ENCODE results near the gene IFT27. TPM values are rescaled to one million over a fixed set of nuclear protein-coding genes. Genes with fewer than 3 reads are reported as not detected.

IFT27 gene
- total RNA-seq, 4 donors from 2014 or later: 19.7 to 27.7 (median 22.8) TPM

- peak in 1 of 3 donors; percentile 8 for DNase-seq
- TF ChIP-seq POLR2A (IDR thresholded peaks at IDR 0.05): no peak
- TF ChIP-seq CTCF (IDR thresholded peaks at IDR 0.05): no peak
- H3K9me3 ChIP-seq: no peaks in the 10 kb centered on the region
- H3K4me3 ChIP-seq: no peak overlapping the region
- no peak overlapping the region for H3K27ac ChIP-seq
- no peaks in the 10 kb centered on the region for H3K27me3 ChIP-seq
- no peaks in the 10 kb centered on the region for H3K36me3 ChIP-seq
- H3K4me1 ChIP-seq: no peaks in the 10 kb centered on the region
Observed at GRCh38 chr22:36725366-36726006, 50.4 kb downstream of the IFT27 start.

GRCh38 chr22:36724836-36725235, 51.1 kb downstream of the IFT27 start:
- TF ChIP-seq CTCF (IDR thresholded peaks at IDR 0.05): no peak
- H3K27me3 ChIP-seq: no peaks in the 10 kb centered on the region
- no peaks in the 10 kb centered on the region for H3K9me3 ChIP-seq
- no peaks in the 10 kb centered on the region for H3K4me1 ChIP-seq
- no peak overlapping the region for H3K27ac ChIP-seq
- no peak overlapping the region for H3K4me3 ChIP-seq
- DNase-seq: peak in 1 of 3 donors; percentile 14
- H3K36me3 ChIP-seq: no peaks in the 10 kb centered on the region

GRCh38 chr22:36722055-36722454, 53.9 kb downstream of the IFT27 start:
- TF ChIP-seq CTCF (IDR thresholded peaks at IDR 0.05) (no peak), POLR2A (IDR thresholded peaks at IDR 0.05) (no peak)
- Histone ChIP-seq H3K27me3 (no peaks in the 10 kb centered on the region), H3K9me3 (no peaks in the 10 kb centered on the region)

GRCh38 chr22:36715647-36716046, 60.3 kb downstream of the IFT27 start:
- Histone ChIP-seq H3K36me3 (no peaks in the 10 kb centered on the region), H3K4me3 (no peak overlapping the region), H3K27me3 (no peaks in the 10 kb centered on the region), H3K9me3 (no peaks in the 10 kb centered on the region), H3K4me1 (no peaks in the 10 kb centered on the region), H3K27ac (no peak overlapping the region)
- DNase-seq: no peak
- no peak for TF ChIP-seq POLR2A (IDR thresholded peaks at IDR 0.05)
- TF ChIP-seq CTCF (IDR thresholded peaks at IDR 0.05): no peak

More at GRCh38 chr22:36722055-36722454, 53.9 kb downstream of the IFT27 start:
- H3K36me3 ChIP-seq: no peaks in the 10 kb centered on the region
- no peak overlapping the region for H3K27ac ChIP-seq
- no peaks in the 10 kb centered on the region for H3K4me1 ChIP-seq
- H3K4me3 ChIP-seq: no peak overlapping the region
- no peak for DNase-seq

- no peaks in the 10 kb centered on the region for H3K4me1 ChIP-seq
- H3K9me3 ChIP-seq: no peaks in the 10 kb centered on the region
- H3K27me3 ChIP-seq: no peaks in the 10 kb centered on the region
- H3K27ac ChIP-seq: no peak overlapping the region
- DNase-seq: no peak
- no peaks in the 10 kb centered on the region for H3K36me3 ChIP-seq
- no peak overlapping the region for H3K4me3 ChIP-seq
- TF ChIP-seq CTCF (IDR thresholded peaks at IDR 0.05) (no peak), POLR2A (IDR thresholded peaks at IDR 0.05) (no peak)
Observed at GRCh38 chr22:36714110-36714509, 61.8 kb downstream of the IFT27 start.

- no peak overlapping the region for H3K27ac ChIP-seq
- no peak for TF ChIP-seq POLR2A (IDR thresholded peaks at IDR 0.05)
- no peak for TF ChIP-seq CTCF (IDR thresholded peaks at IDR 0.05)
- no peak for DNase-seq
- no peaks in the 10 kb centered on the region for H3K36me3 ChIP-seq
- H3K9me3 ChIP-seq: no peaks in the 10 kb centered on the region
- H3K4me3 ChIP-seq: no peak overlapping the region
- H3K4me1 ChIP-seq: no peaks in the 10 kb centered on the region
- H3K27me3 ChIP-seq: no peaks in the 10 kb centered on the region
Observed at GRCh38 chr22:36713436-36713835, 62.5 kb downstream of the IFT27 start.
